Naive thymus-derived CD4-positive, alpha-beta T cell (primary cell): ENCODE results near the gene SGCA. TPM values are rescaled to one million over a fixed set of nuclear protein-coding genes. Genes with fewer than 3 reads are reported as not detected.

Source experiments
- ATAC-seq: fragments of 150-1000 bp; cut with Tn5 transposase; 2 replicates; pipeline ENCODE4 v1.10.0; 2021; ENCODE audit warnings: mild to moderate bottlenecking, moderate library complexity
- CTCF ChIA-PET: fragments of 350-600 bp; sonication (Branson Sonifier 250); formaldehyde crosslinking; loops from one replicate; lab custom pipeline; 2021; ENCODE audit warnings: antibody characterized with exemption; lab: Charles Lee
- POLR2A ChIA-PET: fragments of 350-600 bp; sonication (Branson Sonifier 250); formaldehyde crosslinking; loops from one replicate; lab custom pipeline; 2021; ENCODE audit warnings: antibody characterized with exemption, inconsistent platforms; lab: Charles Lee
- DNase-seq, 9 donors: peaks; one replicate each; pipeline versions ENCODE4 v3.0.0 to v3.0.0-alpha.2; 2020 to 2022; ENCODE audit warnings: mixed read lengths in 1 of 9
- H3K27ac ChIP-seq: one replicate; pipeline ENCODE4 v1.7.0; 2013; ENCODE audit warnings: mild to moderate bottlenecking, low read depth, low read length, moderate library complexity
- H3K27me3 ChIP-seq, 2 donors: one replicate each; pipeline ENCODE4 v1.7.0; 2013; ENCODE audit warnings: low read length in 2 of 2, mild to moderate bottlenecking in 2 of 2, moderate library complexity in 2 of 2; ENCODE audit not compliant: control insufficient read depth in 2 of 2, insufficient read depth in 2 of 2
- H3K36me3 ChIP-seq, 3 experiments: 1 replicate in 2 of 3; 2 replicates in 1 of 3; pipeline ENCODE4 v1.7.0; 2013; ENCODE audit warnings: low read length in 3 of 3, mild to moderate bottlenecking in 3 of 3, moderate library complexity in 1 of 3; ENCODE audit not compliant: insufficient read depth in 3 of 3, control insufficient read depth in 2 of 3
- H3K4me1 ChIP-seq, 2 donors: one replicate each; pipeline ENCODE4 v1.7.0; 2013; ENCODE audit warnings: low read length in 2 of 2, mild to moderate bottlenecking in 2 of 2, moderate library complexity in 1 of 2; ENCODE audit not compliant: control insufficient read depth in 2 of 2, insufficient read depth in 2 of 2
- H3K4me3 ChIP-seq: 2 replicates; pipeline ENCODE4 v1.7.0; 2013; ENCODE audit warnings: mild to moderate bottlenecking, low read length
- H3K9me3 ChIP-seq, 3 experiments: 1 replicate in 2 of 3; 2 replicates in 1 of 3; pipeline ENCODE4 v1.7.0; 2013; ENCODE audit warnings: low read length in 3 of 3; ENCODE audit not compliant: control insufficient read depth in 2 of 3
- H3K27ac Mint-ChIP-seq, 9 donors: one replicate each; pipeline ENCODE4 v1.8.0; 2020 to 2022; ENCODE audit warnings: mixed read lengths in 9 of 9, mild to moderate bottlenecking in 8 of 9, moderate library complexity in 5 of 9, inconsistent platforms in 2 of 9
- H3K27me3 Mint-ChIP-seq, 5 donors: one replicate each; pipeline ENCODE4 v1.8.0; 2021 to 2022; ENCODE audit warnings: mixed read lengths in 5 of 5, mild to moderate bottlenecking in 1 of 5
- H3K36me3 Mint-ChIP-seq, 5 donors: one replicate each; pipeline ENCODE4 v1.8.0; 2020 to 2022; ENCODE audit warnings: mixed read lengths in 5 of 5, mild to moderate bottlenecking in 3 of 5, inconsistent platforms in 1 of 5
- H3K4me1 Mint-ChIP-seq, 7 donors: one replicate each; pipeline ENCODE4 v1.8.0; 2020 to 2022; ENCODE audit warnings: mixed read lengths in 7 of 7, mild to moderate bottlenecking in 3 of 7, inconsistent platforms in 1 of 7
- H3K4me3 Mint-ChIP-seq, 10 donors: one replicate each; pipeline ENCODE4 v1.8.0; 2020 to 2022; ENCODE audit warnings: mild to moderate bottlenecking in 10 of 10, mixed read lengths in 10 of 10, moderate library complexity in 6 of 10, inconsistent platforms in 2 of 10
- H3K9me3 Mint-ChIP-seq, 11 donors: one replicate each; pipeline ENCODE4 v1.8.0; 2020 to 2022; ENCODE audit warnings: mixed read lengths in 11 of 11, mild to moderate bottlenecking in 4 of 11, inconsistent platforms in 1 of 11, moderate library complexity in 1 of 11
- intact Hi-C, 2 donors: fragments of 100-400 bp; cut with micrococcal nuclease; formaldehyde crosslinking; loops; one replicate each; pipeline ENCODE4 v1.15.1; 2023
- polyA plus RNA-seq, 2 donors: library from polyadenylated mRNA; unstranded; fragments of 300-500 nt; fragmentation: Illumina TruSeq; gene quantifications; one replicate each; pipeline ENCODE4 v1.2.3, GENCODE V29; 2021
- total RNA-seq, 6 experiments: library from RNA in 5 of 6; stranded (reverse) in 5 of 6; gene quantifications; 1 replicate in 5 of 6; 2 replicates in 1 of 6; pipeline ENCODE4 v1.2.3 and lab custom pipeline; 2021 to 2026

The SGCA gene
- total and polyA plus RNA-seq, 7 experiments from 2014 or later = 0.69 TPM; not detected in 6

DNA sequence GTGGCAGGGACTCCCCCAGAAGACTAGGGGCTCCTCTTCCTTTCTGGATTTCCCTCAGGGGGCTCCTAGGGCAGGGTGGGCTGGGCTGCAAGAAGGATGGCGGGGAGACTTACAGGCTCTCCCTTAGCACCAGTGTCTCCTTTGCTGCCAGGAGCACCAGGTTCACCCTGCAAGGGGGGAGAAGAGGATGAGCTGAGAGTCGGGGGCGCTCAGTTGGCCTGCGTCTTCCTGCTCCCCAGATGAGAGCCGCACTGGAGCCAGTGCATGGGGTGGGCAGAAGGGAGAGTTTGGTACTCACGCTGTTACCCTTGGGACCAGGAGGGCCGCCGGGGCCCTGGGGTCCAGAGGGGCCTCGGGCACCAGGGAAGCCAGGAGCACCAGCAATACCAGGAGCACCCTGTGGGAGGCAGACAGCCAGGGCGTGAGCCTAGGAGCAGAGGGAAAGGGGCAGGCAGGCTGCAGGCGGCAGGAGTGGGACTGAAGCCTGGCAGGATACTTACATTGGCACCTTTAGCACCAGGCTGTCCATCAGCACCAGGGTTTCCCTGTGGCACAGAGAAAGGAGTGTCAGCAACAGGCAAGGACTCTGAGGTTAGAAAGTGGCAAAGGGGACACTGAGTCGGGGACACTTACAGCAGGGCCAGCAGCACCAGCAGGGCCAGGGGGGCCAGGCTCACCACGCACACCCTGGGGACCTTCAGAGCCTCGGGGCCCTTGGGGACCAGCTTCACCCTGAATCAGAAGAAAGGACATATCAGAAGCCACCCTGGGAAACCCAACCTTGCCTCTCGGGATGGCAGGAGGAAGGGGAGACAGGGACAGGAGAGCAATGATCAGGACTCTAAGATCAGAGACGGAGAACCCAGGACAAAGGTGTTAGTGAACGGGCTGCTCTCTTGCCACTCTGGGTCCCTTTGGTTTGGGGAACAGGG lies 29.4 kb downstream of the SGCA start:
- H3K27me3 Mint-ChIP-seq = peaks cover 7 to 30% (median 9%) of the 10 kb centered on the region in 5 donors
- no peak overlapping the region for H3K4me3 Mint-ChIP-seq
- ChIA-PET CTCF (interaction anchor here (1.1 to 2.0 kb wide), 2 partner anchors 25 to 167 kb away, joined by 5 to 8 read pairs; no protein-coding TSS in a partner anchor), POLR2A (no interaction called here)
- no peaks in the 10 kb centered on the region for H3K36me3 ChIP-seq
- H3K27me3 ChIP-seq = peaks cover 0 to 5% of the 10 kb centered on the region in 2 donors
- no peak for DNase-seq
- no peak overlapping the region for H3K27ac ChIP-seq
- H3K4me1 ChIP-seq = peaks cover 5% of the 10 kb centered on the region in 2 donors
- no peak overlapping the region for H3K4me3 ChIP-seq
- H3K36me3 Mint-ChIP-seq = no peaks in the 10 kb centered on the region
- H3K27ac Mint-ChIP-seq = no peak overlapping the region
- no peak for ATAC-seq
- H3K9me3 Mint-ChIP-seq = peaks cover 0 to 1% (median 0%) of the 10 kb centered on the region in 11 donors
- H3K9me3 ChIP-seq = no peaks in the 10 kb centered on the region
- intact Hi-C loops = no loop called here
- H3K4me1 Mint-ChIP-seq = peaks cover 0 to 16% (median 14%) of the 10 kb centered on the region in 7 donors

DNA sequence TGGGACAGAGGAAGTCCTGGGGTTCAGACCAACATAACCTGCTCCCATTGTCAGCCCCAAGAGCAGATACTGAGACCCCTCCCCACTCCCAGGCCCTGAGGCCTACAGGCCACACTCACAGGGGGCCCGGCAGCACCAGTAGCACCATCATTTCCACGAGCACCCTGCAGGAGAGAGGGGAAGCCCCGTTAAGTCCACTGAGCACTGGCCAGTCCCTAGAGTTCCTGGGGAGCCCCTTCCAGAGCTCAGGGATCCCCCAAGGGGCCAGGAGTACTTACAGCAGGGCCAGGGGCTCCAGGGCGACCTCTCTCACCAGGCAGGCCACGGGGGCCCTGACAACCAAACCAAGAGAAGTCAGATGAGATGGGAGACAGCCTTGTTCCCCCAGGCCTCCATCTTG lies 30.2 kb downstream of the SGCA start:
- Histone ChIP-seq H3K4me3 (no peak overlapping the region), H3K36me3 (no peaks in the 10 kb centered on the region), H3K9me3 (no peaks in the 10 kb centered on the region), H3K27ac (no peak overlapping the region), H3K4me1 (peaks cover 9 to 12% of the 10 kb centered on the region in 2 donors), H3K27me3 (peaks cover 2 to 5% of the 10 kb centered on the region in 2 donors)
- Mint-ChIP-seq H3K4me3 (no peak overlapping the region), H3K27ac (no peak overlapping the region), H3K9me3 (peaks cover 0 to 1% (median 0%) of the 10 kb centered on the region in 11 donors), H3K36me3 (no peaks in the 10 kb centered on the region), H3K4me1 (peaks cover 5 to 23% (median 22%) of the 10 kb centered on the region in 7 donors), H3K27me3 (peaks cover 13 to 36% (median 15%) of the 10 kb centered on the region in 5 donors)
- DNase-seq (no peak), ATAC-seq (no peak)
- ChIA-PET CTCF (interaction anchor here (1.1 to 2.0 kb wide), 2 partner anchors 26 to 166 kb away, joined by 5 to 8 read pairs; no protein-coding TSS in a partner anchor), POLR2A (no interaction called here)
- intact Hi-C loops = no loop called here

DNA sequence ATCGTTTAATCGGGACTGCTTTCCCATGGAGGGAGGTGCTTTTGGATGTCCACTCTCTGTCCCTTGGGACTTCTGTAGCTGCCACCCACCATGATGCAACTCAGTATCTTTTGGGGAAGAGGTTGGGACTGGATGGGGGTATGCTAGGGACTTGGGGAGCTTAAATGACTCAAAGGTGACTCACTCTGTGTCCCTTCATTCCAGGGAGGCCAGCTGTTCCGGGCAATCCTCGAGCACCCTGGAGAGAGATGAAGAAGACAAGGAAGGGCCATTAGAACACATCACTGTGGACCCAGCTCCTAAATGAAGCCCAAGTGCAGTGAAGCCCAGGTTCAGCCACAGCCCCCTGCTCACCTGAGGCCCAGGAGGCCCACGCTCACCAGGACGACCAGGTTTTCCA lies 31.0 kb downstream of the SGCA start:
- Histone ChIP-seq H3K36me3 (no peaks in the 10 kb centered on the region), H3K9me3 (no peaks in the 10 kb centered on the region), H3K27me3 (peaks cover 5 to 10% of the 10 kb centered on the region in 2 donors), H3K4me1 (peaks cover 12% of the 10 kb centered on the region in 2 donors), H3K4me3 (no peak overlapping the region), H3K27ac (no peak overlapping the region)
- peaks cover 6 to 27% (median 25%) of the 10 kb centered on the region in 7 donors for H3K4me1 Mint-ChIP-seq
- intact Hi-C loops = no loop called here
- H3K4me3 Mint-ChIP-seq = no peak overlapping the region
- ATAC-seq (no peak), DNase-seq (no peak)
- H3K9me3 Mint-ChIP-seq = peaks cover 0 to 5% (median 0%) of the 10 kb centered on the region in 11 donors
- no peak overlapping the region for H3K27ac Mint-ChIP-seq
- POLR2A ChIA-PET = no interaction called here
- H3K36me3 Mint-ChIP-seq = no peaks in the 10 kb centered on the region
- H3K27me3 Mint-ChIP-seq = peaks cover 18 to 43% (median 20%) of the 10 kb centered on the region in 5 donors
- CTCF ChIA-PET = interaction anchor here (1.0 to 2.0 kb wide), 4 partner anchors 16 to 101 kb away, joined by 3 to 8 read pairs (median 3); no protein-coding TSS in a partner anchor

DNA sequence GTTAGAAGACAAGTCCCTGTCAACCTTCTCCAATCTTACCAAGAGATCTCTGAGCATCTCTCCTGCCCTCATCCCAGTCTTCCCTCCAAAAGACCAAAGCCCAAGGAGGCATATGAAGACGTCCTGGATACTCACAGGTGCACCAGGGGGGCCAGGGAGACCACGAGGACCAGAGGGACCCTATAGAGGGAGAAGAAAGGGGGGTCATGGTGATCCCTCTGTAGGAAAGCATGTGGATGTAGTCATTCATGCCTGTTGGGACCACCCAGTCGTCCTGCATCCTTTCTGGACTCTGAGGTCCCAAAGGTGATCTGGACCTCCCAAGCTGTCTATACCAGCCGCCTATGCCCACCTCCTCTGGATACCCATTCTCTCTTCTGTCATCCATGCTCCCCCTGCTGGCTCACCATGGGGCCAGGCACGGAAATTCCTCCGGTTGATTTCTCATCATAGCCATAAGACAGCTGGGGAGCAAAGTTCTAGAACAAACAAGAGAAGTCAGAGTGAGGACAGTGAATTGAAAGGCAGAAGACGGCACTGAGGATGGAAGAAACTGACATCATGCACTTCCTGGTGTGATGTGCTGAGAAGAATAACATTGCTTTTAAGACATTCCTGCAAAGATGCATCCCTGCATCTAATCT lies 32.3 kb downstream of the SGCA start:
- H3K4me3 Mint-ChIP-seq = peak overlapping the region in 7 of 10 donors; percentile 2 to 74 (median 25)
- intact Hi-C loops = loop anchor here (1.0 to 2.0 kb wide), 4 partner anchors 29 to 83 kb away; no protein-coding TSS in a partner anchor
- peaks cover 12% of the 10 kb centered on the region in 2 donors for H3K4me1 ChIP-seq

DNA sequence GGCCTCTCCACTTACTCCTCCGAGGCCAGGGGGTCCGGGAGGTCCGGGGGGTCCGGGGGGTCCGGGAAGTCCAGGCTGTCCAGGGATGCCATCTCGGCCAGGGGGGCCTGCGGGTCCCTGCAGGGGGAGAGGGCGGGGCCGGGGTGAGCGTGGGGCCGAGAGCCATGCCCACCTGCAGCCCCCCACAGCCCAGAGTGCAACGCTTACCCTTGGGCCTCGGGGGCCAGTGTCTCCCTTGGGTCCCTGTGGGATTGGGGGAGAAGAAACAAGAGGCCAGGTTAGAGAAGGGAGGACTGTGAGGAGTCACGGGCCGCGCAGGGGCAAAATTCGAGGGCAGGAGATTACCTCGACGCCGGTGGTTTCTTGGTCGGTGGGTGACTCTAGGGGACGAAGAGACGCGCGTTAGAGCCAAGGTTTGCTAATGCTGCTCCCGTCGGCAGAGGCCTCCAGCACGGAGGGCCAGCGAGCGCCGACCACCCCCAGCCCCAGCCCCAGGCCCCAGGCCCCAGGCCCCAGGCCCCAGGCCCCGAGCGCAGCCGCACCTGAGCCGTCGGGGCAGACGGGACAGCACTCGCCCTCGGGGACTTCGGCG lies 33.5 kb downstream of the SGCA start:
- Histone ChIP-seq H3K27ac (no peak overlapping the region), H3K27me3 (peaks cover 5 to 13% of the 10 kb centered on the region in 2 donors), H3K4me3 (no peak overlapping the region), H3K9me3 (no peaks in the 10 kb centered on the region), H3K4me1 (peaks cover 12% of the 10 kb centered on the region in 2 donors), H3K36me3 (no peaks in the 10 kb centered on the region)
- POLR2A ChIA-PET = no interaction called here
- Mint-ChIP-seq H3K9me3 (peaks cover 0 to 5% (median 0%) of the 10 kb centered on the region in 11 donors), H3K4me3 (peak overlapping the region in 9 of 10 donors; percentile 2 to 87 (median 75)), H3K27ac (peak overlapping the region in 6 of 9 donors; percentile 0 to 92 (median 88)), H3K27me3 (peaks cover 33 to 62% (median 37%) of the 10 kb centered on the region in 5 donors), H3K4me1 (peaks cover 6 to 27% (median 25%) of the 10 kb centered on the region in 7 donors), H3K36me3 (no peaks in the 10 kb centered on the region)
- no peak for ATAC-seq
- intact Hi-C loops = loop anchor here in 1 of 2 donors (2.0 kb wide), 2 partner anchors 59 to 85 kb away; no protein-coding TSS in a partner anchor
- DNase-seq = no peak
- CTCF ChIA-PET = interaction anchor here (0.7 to 3.9 kb wide), 11 partner anchors 13 to 455 kb away, joined by 3 to 60 read pairs (median 4); partner anchors contain the start of gene TMEM92

More for the DNA sequence above, 32.3 kb downstream of the SGCA start:
- Histone ChIP-seq H3K4me3 (no peak overlapping the region), H3K36me3 (no peaks in the 10 kb centered on the region), H3K9me3 (no peaks in the 10 kb centered on the region), H3K27me3 (peaks cover 5 to 13% of the 10 kb centered on the region in 2 donors), H3K27ac (no peak overlapping the region)
- Mint-ChIP-seq H3K27ac (peak overlapping the region in 6 of 9 donors; percentile 0 to 91 (median 62)), H3K36me3 (no peaks in the 10 kb centered on the region), H3K4me1 (peaks cover 6 to 27% (median 25%) of the 10 kb centered on the region in 7 donors), H3K27me3 (peaks cover 30 to 55% (median 33%) of the 10 kb centered on the region in 5 donors), H3K9me3 (peaks cover 0 to 5% (median 0%) of the 10 kb centered on the region in 11 donors)
- CTCF ChIA-PET = interaction anchor here (0.7 to 1.0 kb wide), 3 partner anchors 15 to 200 kb away, joined by 3 read pairs; no protein-coding TSS in a partner anchor
- POLR2A ChIA-PET = no interaction called here
- DNase-seq = peak; percentile 33 to 64 (median 47)
- ATAC-seq = no peak
